Measurements from ENCODE around the gene UQCRC1. TPM values are rescaled to one million over a fixed set of nuclear protein-coding genes. Genes with fewer than 3 reads are reported as not detected.

UQCRC1 gene
- 126 TPM for total RNA-seq
- long read RNA-seq, transcript UQCRC1-201 (13 exons, 1,985 nt) = major isoform, 319 of 381 reads
- long read RNA-seq, partial matches to known transcripts = 37 of 381 reads
- long read RNA-seq, other reads (novel, unspliced or antisense) = 25 of 381 reads

GRCh38 chr3:48609088-48610005, at the start of gene UQCRC1:
Gene UQCRC1, minus strand, starts transcription at chr3:48609646. Its CDS starts 26 bp downstream, at chr3:48609620.
- Histone ChIP-seq H3K27me3 (no peaks in the 10 kb centered on the region), H3K27ac (peak within 1 kb of the TSS; percentile 82), H3K4me3 (peak within 1 kb of the TSS; percentile 77), H3K4me1 (peaks cover 18% of the 10 kb centered on the region), H3K36me3 (peaks cover 38% of the 10 kb centered on the region), H3K9me3 (no peaks in the 10 kb centered on the region)
- DNase-seq = peak; percentile 97
- TF ChIP-seq CTCF (IDR thresholded peaks at IDR 0.05) = peak; percentile 77
- intact Hi-C loops (cut with DNase I) = no loop called here
- ATAC-seq = peak; percentile 99

GRCh38 chr3:48656841-48657281, 47.4 kb upstream of the UQCRC1 start:
- intact Hi-C loops (cut with DNase I) = no loop called here
- H3K4me1 ChIP-seq = peaks cover 13% of the 10 kb centered on the region
- no peaks in the 10 kb centered on the region for H3K9me3 ChIP-seq
- DNase-seq (no peak), ATAC-seq (no peak)
- no peak for TF ChIP-seq CTCF (IDR thresholded peaks at IDR 0.05)
- H3K4me3 ChIP-seq = peak overlapping the region; percentile 64
- H3K36me3 ChIP-seq = no peaks in the 10 kb centered on the region
- peak overlapping the region; percentile 61 for H3K27ac ChIP-seq
- H3K27me3 ChIP-seq = peaks cover 11% of the 10 kb centered on the region

GRCh38 chr3:48656061-48656840, 46.8 kb upstream of the UQCRC1 start:
- peak; percentile 66 for TF ChIP-seq CTCF (IDR thresholded peaks at IDR 0.05)
- intact Hi-C loops (cut with DNase I) = no loop called here
- Histone ChIP-seq H3K4me1 (peaks cover 8% of the 10 kb centered on the region), H3K27me3 (peaks cover 9% of the 10 kb centered on the region), H3K36me3 (no peaks in the 10 kb centered on the region), H3K27ac (peak overlapping the region; percentile 61), H3K4me3 (peak overlapping the region; percentile 64), H3K9me3 (no peaks in the 10 kb centered on the region)
- ATAC-seq = peak; percentile 94
- peak; percentile 94 for DNase-seq

GRCh38 chr3:48655606-48656005, 46.2 kb upstream of the UQCRC1 start:
- intact Hi-C loops (cut with DNase I) = no loop called here

More at GRCh38 chr3:48655606-48656005, 46.2 kb upstream of the UQCRC1 start:
- H3K36me3 ChIP-seq = no peaks in the 10 kb centered on the region
- TF ChIP-seq CTCF (IDR thresholded peaks at IDR 0.05) = no peak
- peaks cover 7% of the 10 kb centered on the region for H3K4me1 ChIP-seq
- no peaks in the 10 kb centered on the region for H3K9me3 ChIP-seq
- peak; percentile 1 for ATAC-seq
- peak overlapping the region; percentile 61 for H3K27ac ChIP-seq
- DNase-seq = no peak
- H3K4me3 ChIP-seq = peak overlapping the region; percentile 64
- peaks cover 3% of the 10 kb centered on the region for H3K27me3 ChIP-seq

Data from upper lobe of right lung (tissue), 1 donor.